ENCODE measurements around the gene PATJ. TPM values are rescaled to one million over a fixed set of nuclear protein-coding genes. Genes with fewer than 3 reads are reported as not detected.

Gene PATJ
- total RNA-seq, 1 experiment from 2014 or later = 47.3 TPM

DNA sequence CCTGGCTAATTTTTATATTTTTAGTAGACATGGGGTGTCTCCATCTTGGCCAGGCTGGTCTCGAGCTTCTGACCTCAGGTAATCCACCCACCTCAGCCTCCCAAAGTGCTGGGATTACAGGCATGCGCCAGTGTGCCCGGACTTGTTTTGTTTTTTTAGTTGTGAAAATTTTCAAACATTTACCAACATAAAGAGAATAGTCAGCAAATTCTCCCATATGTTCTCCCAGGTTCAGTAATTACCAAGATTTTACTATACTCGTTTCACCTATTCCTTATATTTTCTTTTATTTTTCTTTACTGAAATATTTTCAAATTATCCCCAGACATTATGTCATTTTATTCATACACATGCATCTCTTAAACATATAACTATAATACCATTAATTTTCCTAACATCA, 234.3 kb downstream of the PATJ start:
- Histone ChIP-seq H2BK12ac (ENCODE audit: insufficient read length, low read depth, low read length) (no peak overlapping the region), H3K4me2 (ENCODE audit: insufficient read depth, insufficient read length, low read length) (no peak overlapping the region), H3K56ac (ENCODE audit: insufficient read length, low read depth, low read length) (no peak overlapping the region), H3K23ac (ENCODE audit: insufficient read length, low read depth, low read length) (no peak overlapping the region), H3K27ac (ENCODE audit: insufficient read length, low read depth, low read length) (no peak overlapping the region), H3K9ac (ENCODE audit: extremely low read depth, insufficient read length, low read length) (no peak overlapping the region), H3K79me1 (ENCODE audit: insufficient read depth, low read depth, low read length, poor library complexity, severe bottlenecking) (no peaks in the 10 kb centered on the region), H3K18ac (ENCODE audit: insufficient read length, low read depth, low read length) (no peak overlapping the region), H3K14ac (ENCODE audit: insufficient read depth, low read length) (no peak overlapping the region), H3K4ac (ENCODE audit: low read depth, low read length) (no peak overlapping the region), H2BK120ac (ENCODE audit: low read depth, low read length, poor library complexity, severe bottlenecking) (no peak overlapping the region), H3K9me3 (ENCODE audit: control insufficient read depth, low read depth, low read length) (no peaks in the 10 kb centered on the region), H2AFZ (ENCODE audit: low read length) (no peak overlapping the region), H2BK5ac (ENCODE audit: insufficient read length, low read length) (no peak overlapping the region), H2AK5ac (ENCODE audit: insufficient read length, low read length) (no peak overlapping the region), H3K23me2 (ENCODE audit: insufficient read length, low read depth, low read length, poor library complexity, severe bottlenecking) (no peaks in the 10 kb centered on the region), H4K20me1 (ENCODE audit: control insufficient read depth, insufficient read depth, insufficient read length) (no peaks in the 10 kb centered on the region), H3T11ph (ENCODE audit: low read length) (no peak overlapping the region), H3K79me2 (ENCODE audit: insufficient read depth, low read length) (no peaks in the 10 kb centered on the region), H3K4me1 (ENCODE audit: insufficient read depth, low read length) (no peaks in the 10 kb centered on the region; the same call in 1 of the 2 replicates), H4K8ac (replicated peaks; ENCODE audit: insufficient read length, low read depth, low read length) (no peak overlapping the region), H2BK20ac (ENCODE audit: low read depth, low read length, poor library complexity, severe bottlenecking) (no peak overlapping the region), H4K91ac (ENCODE audit: insufficient read length, low read depth, low read length) (no peak overlapping the region), H4K5ac (ENCODE audit: insufficient read length, low read depth, low read length) (no peak overlapping the region), H3K27me3 (ENCODE audit: insufficient read depth, low read length) (no peaks in the 10 kb centered on the region), H2BK15ac (ENCODE audit: low read depth, low read length) (no peak overlapping the region)
- H3K9me3 Mint-ChIP-seq = no peaks in the 10 kb centered on the region
- no peak overlapping the region for H3K27ac Mint-ChIP-seq
- TF ChIP-seq, protein P1, sequence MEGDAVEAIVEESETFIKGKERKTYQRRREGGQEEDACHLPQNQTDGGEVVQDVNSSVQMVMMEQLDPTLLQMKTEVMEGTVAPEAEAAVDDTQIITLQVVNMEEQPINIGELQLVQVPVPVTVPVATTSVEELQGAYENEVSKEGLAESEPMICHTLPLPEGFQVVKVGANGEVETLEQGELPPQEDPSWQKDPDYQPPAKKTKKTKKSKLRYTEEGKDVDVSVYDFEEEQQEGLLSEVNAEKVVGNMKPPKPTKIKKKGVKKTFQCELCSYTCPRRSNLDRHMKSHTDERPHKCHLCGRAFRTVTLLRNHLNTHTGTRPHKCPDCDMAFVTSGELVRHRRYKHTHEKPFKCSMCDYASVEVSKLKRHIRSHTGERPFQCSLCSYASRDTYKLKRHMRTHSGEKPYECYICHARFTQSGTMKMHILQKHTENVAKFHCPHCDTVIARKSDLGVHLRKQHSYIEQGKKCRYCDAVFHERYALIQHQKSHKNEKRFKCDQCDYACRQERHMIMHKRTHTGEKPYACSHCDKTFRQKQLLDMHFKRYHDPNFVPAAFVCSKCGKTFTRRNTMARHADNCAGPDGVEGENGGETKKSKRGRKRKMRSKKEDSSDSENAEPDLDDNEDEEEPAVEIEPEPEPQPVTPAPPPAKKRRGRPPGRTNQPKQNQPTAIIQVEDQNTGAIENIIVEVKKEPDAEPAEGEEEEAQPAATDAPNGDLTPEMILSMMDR (conservative IDR thresholded peaks at IDR 0.05) = no peak
- no peaks in the 10 kb centered on the region for H3K36me3 Mint-ChIP-seq (ENCODE audit: insufficient read depth in 1 of 3, low read depth in 3 of 3)
- DNase-seq = no peak
- WGBS (ENCODE audit: extremely low coverage, insufficient read length, low lambda C conversion rate) = 100% methylated on average over 1 of the region's 4 CpGs
- H3K4me1 Mint-ChIP-seq = peaks cover 28 to 30% of the 10 kb centered on the region in 2 experiments
- H3K4me3 Mint-ChIP-seq = no peak overlapping the region
- no peaks in the 10 kb centered on the region for H3K27me3 Mint-ChIP-seq (ENCODE audit: low read depth)

Data from H9 (cell line).